Endothelial cell of umbilical vein (primary cell): ENCODE measurements around the gene ANGEL2.

Experiments used
- CTCF ChIP-seq, 2 donors: IDR thresholded peaks; 1 replicate in 1 of 2; 2 replicates in 1 of 2; pipeline ENCODE4 v1.5.1; 2011; ENCODE audit warnings: low read length in 2 of 2, mild to moderate bottlenecking in 2 of 2, moderate library complexity in 2 of 2, control low read depth in 1 of 2, inconsistent platforms in 1 of 2, low read depth in 1 of 2; ENCODE audit not compliant: insufficient read depth in 1 of 2; ENCODE audit errors: extremely low read depth in 1 of 2
- EZH2 ChIP-seq: IDR thresholded peaks from 2 replicates; pipeline ENCODE4 v1.6.1; 2012; ENCODE audit warnings: borderline replicate concordance, low read depth, mild to moderate bottlenecking, moderate library complexity, low read length, inconsistent platforms; ENCODE audit not compliant: severe bottlenecking
- JUN ChIP-seq: IDR thresholded peaks from 2 replicates; pipeline ENCODE4 v1.6.1; 2011; ENCODE audit warnings: borderline replicate concordance, low read depth; ENCODE audit not compliant: insufficient read length, insufficient read depth
- MYC ChIP-seq: IDR thresholded peaks from one replicate; pipeline ENCODE4 v1.6.1; 2011; ENCODE audit warnings: mild to moderate bottlenecking, low read depth, low read length
- POLR2AphosphoS5 ChIP-seq: IDR thresholded peaks from 2 replicates; pipeline ENCODE4 v1.6.1; 2012; ENCODE audit warnings: low read depth, mild to moderate bottlenecking, control low read depth, low read length, moderate library complexity; ENCODE audit not compliant: insufficient read depth

GRCh38 chr1:213054733-213055591 is 39.3 kb upstream of the ANGEL2 start:
- TF ChIP-seq MYC (no peak), CTCF (IDR thresholded peaks at IDR 0.05; ENCODE audit: extremely low read depth in 1 of 2, insufficient read depth in 1 of 2, low read depth in 1 of 2, low read length in 2 of 2) (no peak), POLR2AphosphoS5 (no peak), EZH2 (no peak), JUN (no peak)
